Inflammatory macrophage treated with lipopolysaccharide for 1 hour (primary cell): ENCODE data around the gene EPHA4.

Experiments used
- DNase-seq, 2 donors: peaks; one replicate each; pipeline ENCODE4 v3.0.0-alpha.2; 2020 to 2022

The EPHA4 gene

DNA sequence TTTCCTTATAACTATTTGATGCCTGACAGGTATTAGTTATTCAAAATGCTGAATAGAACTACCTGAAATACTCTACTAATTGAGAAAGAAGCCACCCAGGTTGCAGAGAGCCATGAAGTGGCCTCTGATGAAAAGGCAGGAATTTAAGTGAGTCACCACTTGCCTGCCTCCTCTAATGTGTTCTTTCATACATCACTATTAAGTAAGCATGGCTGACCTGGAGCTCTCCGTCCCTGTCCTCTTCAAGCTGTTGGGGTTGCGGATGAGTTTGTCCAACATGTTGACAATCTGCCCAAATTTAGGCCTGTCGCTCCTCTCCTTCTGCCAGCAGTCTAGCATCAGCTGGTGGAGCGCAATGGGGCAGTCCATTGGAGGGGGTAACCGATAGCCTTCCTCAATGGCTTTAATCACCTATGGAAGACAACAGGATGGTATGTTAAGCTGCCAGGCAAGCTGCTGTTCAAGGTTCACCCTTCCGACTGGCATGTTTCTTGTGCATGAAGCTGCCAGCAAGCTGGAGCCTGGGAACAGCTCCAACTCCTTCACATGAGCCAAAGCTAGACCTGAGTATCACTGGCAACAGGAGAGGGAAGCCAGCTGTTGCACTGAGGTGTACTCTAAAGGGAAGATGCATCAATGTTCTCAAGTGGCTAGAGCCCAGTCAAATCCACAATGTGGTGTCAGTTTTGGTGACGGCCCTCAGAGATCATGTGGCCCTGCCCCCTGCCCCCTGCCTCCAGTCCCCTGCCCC, 142.2 kb downstream of the EPHA4 start:
- DNase-seq = no peak

GRCh38 chr2:221428896-221429295, 143.2 kb downstream of the EPHA4 start:
- no peak for DNase-seq

DNA sequence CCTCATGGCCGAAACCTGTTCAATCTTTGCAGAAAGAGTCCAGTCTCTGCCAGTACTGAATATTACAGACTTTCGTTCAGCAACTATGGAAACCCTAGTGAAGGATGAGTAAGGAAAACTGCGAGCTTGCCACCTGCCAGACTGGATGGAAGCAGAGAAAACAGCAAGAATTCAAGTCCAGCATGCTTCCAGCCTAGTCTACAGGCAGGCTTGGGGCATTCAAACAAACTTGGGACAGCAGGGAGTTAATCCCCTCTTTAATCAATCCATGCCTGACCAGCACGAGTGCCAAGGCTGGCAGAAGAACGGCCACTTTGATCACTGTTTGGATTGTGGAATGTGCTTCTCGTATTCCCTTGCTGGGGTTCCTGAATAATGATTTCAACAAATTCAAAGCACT, 145.2 kb downstream of the EPHA4 start:
- no peak for DNase-seq

GRCh38 chr2:221425891-221426290, 146.2 kb downstream of the EPHA4 start:
- no peak for DNase-seq

- no peak for DNase-seq
Measured at GRCh38 chr2:221425353-221425752, 146.8 kb downstream of the EPHA4 start.

DNA sequence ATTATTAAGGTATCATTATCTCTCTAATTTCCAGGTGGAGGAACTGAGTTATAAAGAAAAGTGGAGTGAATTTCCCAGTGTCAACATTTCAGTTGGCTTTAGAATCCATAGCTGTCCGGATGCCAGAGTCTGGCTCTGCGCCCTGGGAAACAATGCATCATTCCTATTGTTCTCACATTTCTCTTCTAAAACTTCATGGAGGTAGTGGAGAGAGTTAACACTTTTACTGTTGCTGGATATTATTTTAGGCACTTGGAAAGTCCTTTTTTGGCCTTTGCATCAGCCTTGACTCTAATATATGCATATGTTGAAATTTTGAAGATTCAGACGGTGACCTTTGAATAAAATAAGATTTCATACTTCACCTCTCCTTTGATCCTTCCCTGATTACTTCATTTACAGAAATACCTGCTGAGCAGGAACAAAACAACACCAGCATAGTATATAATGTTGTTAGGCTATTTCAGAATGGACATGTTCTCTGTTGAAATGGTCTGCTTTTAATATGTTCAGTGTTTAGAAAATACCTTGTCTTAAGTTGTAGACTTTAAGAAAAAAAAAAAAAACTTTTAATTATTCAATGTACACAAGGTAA, 148.8 kb downstream of the EPHA4 start:
- no peak for DNase-seq

DNA sequence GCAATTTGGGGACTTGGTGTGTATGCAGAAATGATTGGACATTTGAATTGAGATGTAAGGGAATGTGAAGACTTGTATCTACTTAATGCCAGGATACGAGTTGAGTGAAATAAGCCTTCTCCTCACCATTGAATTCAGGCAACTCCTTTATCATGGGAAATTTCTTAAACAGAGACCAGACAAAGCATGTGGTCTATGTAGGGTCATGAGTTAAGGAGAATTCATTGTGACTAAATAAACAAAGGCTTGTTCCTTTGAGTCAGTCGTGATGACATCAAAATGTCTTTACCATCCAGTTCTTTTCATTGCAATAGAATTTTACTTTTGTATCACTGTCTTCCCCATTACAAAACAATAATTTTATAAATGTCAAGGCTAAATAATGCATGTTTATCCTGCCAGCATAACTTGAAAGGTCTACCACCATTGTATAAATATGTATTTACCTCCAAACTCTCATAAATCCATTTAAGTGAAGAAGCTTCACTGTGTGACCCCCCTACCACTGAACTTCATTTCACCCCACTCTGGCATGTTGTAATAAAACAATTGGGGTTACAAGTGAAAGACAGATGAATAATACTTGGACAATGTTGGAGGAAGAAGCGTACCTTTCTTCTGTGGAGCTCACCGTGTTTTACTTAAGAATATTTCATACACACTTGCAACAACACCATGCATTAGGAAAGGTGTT, 149.4 kb downstream of the EPHA4 start:
- DNase-seq = no peak

DNA sequence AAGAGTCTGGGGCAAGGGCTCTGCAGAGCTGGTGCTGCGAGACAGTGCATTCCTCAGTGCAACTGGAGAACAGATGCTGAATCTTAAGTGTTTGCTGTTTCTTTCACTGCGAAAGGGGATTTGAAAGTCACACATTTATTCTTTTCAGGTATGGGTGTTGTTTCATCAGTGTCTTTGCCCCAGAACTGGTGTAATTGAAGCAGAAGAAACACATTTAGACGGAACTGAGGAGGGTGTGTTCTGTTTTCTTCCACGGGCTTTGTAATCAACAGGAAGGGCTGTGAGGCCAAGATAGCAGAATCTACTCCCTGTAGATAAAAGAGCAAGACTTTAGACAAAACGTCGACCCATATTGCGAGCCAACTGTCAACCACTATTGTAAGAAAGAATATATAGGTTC, 151.9 kb downstream of the EPHA4 start:
- no peak for DNase-seq

DNA sequence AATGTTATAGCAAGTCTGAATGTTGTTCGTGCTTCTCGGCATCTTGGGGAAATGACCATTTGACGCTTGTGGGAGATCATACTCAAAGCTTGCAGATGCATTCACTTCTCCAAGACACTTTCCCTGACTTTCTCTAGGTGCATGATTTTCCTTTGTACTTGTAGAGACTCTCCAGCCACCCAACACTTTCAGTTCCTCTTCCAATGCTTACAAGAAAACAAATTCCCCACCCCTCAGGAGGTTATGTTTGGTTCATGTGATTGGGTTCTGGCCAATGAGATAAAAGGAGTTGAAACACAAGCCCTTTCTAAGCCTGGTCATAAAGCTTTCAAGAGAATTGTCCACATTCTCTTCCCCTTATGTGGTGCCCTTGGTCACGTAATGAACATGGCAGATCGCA, 156.3 kb downstream of the EPHA4 start:
- no peak for DNase-seq

DNA sequence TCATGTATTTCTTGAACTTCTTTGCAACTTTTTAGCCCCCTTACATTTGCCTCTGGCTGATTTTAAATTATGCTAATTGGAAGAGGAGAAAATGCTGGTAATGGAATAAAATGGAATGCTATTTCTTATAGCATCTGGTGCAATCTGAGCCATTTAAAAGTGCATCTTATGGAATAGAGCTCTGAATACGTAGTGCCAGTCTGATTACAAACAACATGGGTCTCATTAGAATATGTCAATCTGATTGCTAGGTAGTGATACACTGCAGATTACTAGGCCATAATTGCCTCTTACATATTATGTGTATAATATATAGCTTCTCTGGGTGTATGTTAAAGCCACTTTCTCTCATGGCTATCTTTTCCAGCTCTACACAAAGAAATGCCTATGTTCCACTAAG, 159.1 kb downstream of the EPHA4 start:
- no peak for DNase-seq

GRCh38 chr2:221410487-221410886, 161.6 kb downstream of the EPHA4 start:
- no peak for DNase-seq

DNA sequence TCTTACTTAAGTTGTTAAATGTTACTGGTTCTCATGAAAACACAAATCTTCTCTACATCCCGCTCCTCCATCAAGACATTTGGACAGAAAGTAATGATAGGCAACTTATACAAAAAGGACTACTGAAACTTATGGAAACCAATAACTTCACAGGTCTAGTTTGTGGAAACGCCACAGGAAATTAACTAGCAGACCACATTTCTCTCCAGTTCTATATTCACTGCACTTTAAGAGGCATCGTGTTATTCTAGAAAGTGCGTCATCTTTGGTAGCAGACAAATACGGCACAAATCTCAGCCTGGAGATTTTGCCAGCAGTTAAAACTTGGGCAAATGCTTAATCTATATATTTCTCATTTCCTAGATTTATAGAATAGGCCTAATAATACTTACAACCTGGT, 164.3 kb downstream of the EPHA4 start:
- DNase-seq = no peak

- DNase-seq = no peak
Measured at GRCh38 chr2:221405521-221405920, 166.6 kb downstream of the EPHA4 start.

- DNase-seq = no peak
Measured at GRCh38 chr2:221402072-221402471, 170.0 kb downstream of the EPHA4 start.

DNA sequence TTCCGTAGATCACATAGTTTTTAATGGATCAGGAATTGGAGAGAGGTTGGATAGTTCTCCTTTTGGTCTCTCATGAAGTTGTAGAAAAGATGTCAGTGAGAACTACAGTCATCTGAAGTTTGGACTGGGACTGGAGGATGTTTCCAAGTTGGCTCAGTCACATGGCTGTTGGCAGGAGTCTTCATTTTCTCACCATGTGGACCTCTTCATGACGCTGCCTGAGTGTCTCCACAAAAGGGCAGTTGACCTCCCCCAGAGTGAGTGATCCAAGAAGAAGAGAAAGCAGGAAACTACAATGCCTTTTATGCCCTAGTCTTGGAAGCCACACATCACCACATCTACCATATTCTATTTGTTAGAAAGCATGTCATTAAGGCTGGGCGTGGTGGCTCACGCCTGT, 171.7 kb downstream of the EPHA4 start:
- no peak for DNase-seq

DNA sequence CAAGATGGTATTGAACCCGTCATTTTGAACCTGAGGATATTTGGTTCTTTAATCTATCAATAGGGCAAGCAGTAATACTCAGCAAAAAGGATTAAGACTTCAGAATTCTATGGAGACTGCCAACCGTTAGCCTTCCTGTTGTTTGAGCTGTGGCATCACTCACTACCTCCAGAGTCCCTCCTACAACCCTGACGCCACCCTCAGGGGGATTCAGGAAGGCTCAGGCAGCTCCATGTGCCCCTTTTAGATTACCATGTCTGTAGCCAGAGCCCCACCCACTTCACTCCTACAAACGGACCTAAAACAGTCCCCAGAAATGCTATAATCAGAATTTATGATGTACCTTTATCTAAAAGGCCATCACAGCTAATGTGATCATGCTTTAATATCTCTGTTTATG, 172.9 kb downstream of the EPHA4 start:
- no peak for DNase-seq

GRCh38 chr2:221397187-221397586, 174.9 kb downstream of the EPHA4 start:
- no peak for DNase-seq

DNA sequence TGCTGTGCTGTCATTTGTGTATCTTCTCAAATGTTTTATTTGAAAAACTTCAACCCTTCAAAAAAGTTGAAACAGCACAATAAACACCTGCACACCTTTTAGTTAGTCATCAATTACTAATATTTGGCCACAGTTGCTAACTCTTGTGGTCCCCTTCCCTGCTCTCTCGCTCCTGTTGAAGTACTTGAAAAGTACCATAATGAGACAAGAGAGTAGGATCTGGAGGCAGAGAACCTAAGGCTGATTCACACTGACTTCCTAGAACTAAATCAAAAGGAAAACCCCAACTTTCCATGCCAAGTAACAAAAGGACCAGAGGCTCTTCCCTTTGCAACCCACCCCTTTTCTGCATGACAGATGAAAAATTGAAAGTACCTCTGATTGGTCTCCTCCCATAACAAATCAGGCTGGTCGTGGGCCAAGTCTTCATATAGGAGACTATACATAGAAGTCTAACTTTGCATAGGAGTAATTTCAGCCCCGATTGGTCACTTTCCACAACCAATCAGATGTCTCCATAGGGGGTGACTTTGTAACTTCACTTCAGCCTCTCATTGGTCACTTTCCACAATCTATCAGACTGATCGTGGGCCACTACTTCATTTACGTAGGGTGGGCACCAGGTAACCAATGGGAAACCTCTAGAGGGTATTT, 179.7 kb downstream of the EPHA4 start:
- DNase-seq = no peak

- no peak for DNase-seq
Measured at GRCh38 chr2:221390878-221391277, 181.2 kb downstream of the EPHA4 start.

GRCh38 chr2:221389904-221390303, 182.2 kb downstream of the EPHA4 start:
- no peak for DNase-seq

GRCh38 chr2:221389421-221389820, 182.7 kb downstream of the EPHA4 start:
- no peak for DNase-seq

GRCh38 chr2:221388891-221389290, 183.2 kb downstream of the EPHA4 start:
- DNase-seq = no peak

GRCh38 chr2:221385716-221386115, 186.4 kb downstream of the EPHA4 start:
- no peak for DNase-seq
